Measurements from ENCODE around the gene IDH1.

The IDH1 gene

GRCh38 chr2:208254871-208255556 is at the start of gene IDH1:
Gene IDH1, minus strand, starts transcription at chr2:208255071. Its CDS starts 3,520 bp downstream, at chr2:208251551.
- Histone ChIP-seq H3K4me1 (ENCODE audit: insufficient read depth, low read length) (peaks cover 8% of the 10 kb centered on the region), H3K9me3 (ENCODE audit: control insufficient read depth, insufficient read depth, low read length) (no peaks in the 10 kb centered on the region), H3K9ac (ENCODE audit: low read depth, low read length) (peak within 1 kb of the TSS; percentile 98), H3K36me3 (ENCODE audit: insufficient read depth, low read length) (peaks cover 12% of the 10 kb centered on the region)

GRCh38 chr2:208304157-208304556 is 49.3 kb upstream of the IDH1 start:
- Histone ChIP-seq H3K4me1 (ENCODE audit: insufficient read depth, low read length) (no peaks in the 10 kb centered on the region), H3K36me3 (ENCODE audit: insufficient read depth, low read length) (peaks cover 17% of the 10 kb centered on the region), H3K9me3 (ENCODE audit: control insufficient read depth, insufficient read depth, low read length) (no peaks in the 10 kb centered on the region), H3K9ac (ENCODE audit: low read depth, low read length) (no peak overlapping the region)

- H3K36me3 ChIP-seq (ENCODE audit: insufficient read depth, low read length), result peaks cover 24% of the 10 kb centered on the region
- no peaks in the 10 kb centered on the region for H3K4me1 ChIP-seq (ENCODE audit: insufficient read depth, low read length)
- H3K9ac ChIP-seq (ENCODE audit: low read depth, low read length), result no peak overlapping the region
- no peaks in the 10 kb centered on the region for H3K9me3 ChIP-seq (ENCODE audit: control insufficient read depth, insufficient read depth, low read length)
Measured at GRCh38 chr2:208300847-208301618, 46.2 kb upstream of the IDH1 start.

- H3K4me1 ChIP-seq (ENCODE audit: insufficient read depth, low read length), result no peaks in the 10 kb centered on the region
- peaks cover 16% of the 10 kb centered on the region for H3K36me3 ChIP-seq (ENCODE audit: insufficient read depth, low read length)
- H3K9ac ChIP-seq (ENCODE audit: low read depth, low read length), result no peak overlapping the region
- no peaks in the 10 kb centered on the region for H3K9me3 ChIP-seq (ENCODE audit: control insufficient read depth, insufficient read depth, low read length)
Measured at GRCh38 chr2:208297961-208298360, 43.1 kb upstream of the IDH1 start.

GRCh38 chr2:208296610-208297009 is 41.7 kb upstream of the IDH1 start:
- no peak overlapping the region for H3K9ac ChIP-seq (ENCODE audit: low read depth, low read length)

GRCh38 chr2:208295834-208296233 is 41.0 kb upstream of the IDH1 start:
- Histone ChIP-seq H3K9me3 (ENCODE audit: control insufficient read depth, insufficient read depth, low read length) (0 out of 2 replicates have a peak, but pooled peaks cover under 1% of the 10 kb centered on the region), H3K36me3 (ENCODE audit: insufficient read depth, low read length) (peaks cover 13% of the 10 kb centered on the region), H3K9ac (ENCODE audit: low read depth, low read length) (no peak overlapping the region), H3K4me1 (ENCODE audit: insufficient read depth, low read length) (no peaks in the 10 kb centered on the region)

More at GRCh38 chr2:208296610-208297009, 41.7 kb upstream of the IDH1 start:
- Histone ChIP-seq H3K36me3 (ENCODE audit: insufficient read depth, low read length) (peaks cover 13% of the 10 kb centered on the region), H3K9me3 (ENCODE audit: control insufficient read depth, insufficient read depth, low read length) (no peaks in the 10 kb centered on the region), H3K4me1 (ENCODE audit: insufficient read depth, low read length) (no peaks in the 10 kb centered on the region)

- H3K9ac ChIP-seq (ENCODE audit: low read depth, low read length), result no peak overlapping the region
- no peaks in the 10 kb centered on the region for H3K4me1 ChIP-seq (ENCODE audit: insufficient read depth, low read length)
- 0 out of 2 replicates have a peak, but pooled peaks cover 7% of the 10 kb centered on the region for H3K9me3 ChIP-seq (ENCODE audit: control insufficient read depth, insufficient read depth, low read length)
- H3K36me3 ChIP-seq (ENCODE audit: insufficient read depth, low read length), result peaks cover 22% of the 10 kb centered on the region
Measured at GRCh38 chr2:208294482-208295024, 39.7 kb upstream of the IDH1 start.

- 0 out of 2 replicates have a peak, but pooled peaks cover 7% of the 10 kb centered on the region for H3K9me3 ChIP-seq (ENCODE audit: control insufficient read depth, insufficient read depth, low read length)
- H3K4me1 ChIP-seq (ENCODE audit: insufficient read depth, low read length), result no peaks in the 10 kb centered on the region
- no peak overlapping the region for H3K9ac ChIP-seq (ENCODE audit: low read depth, low read length)
- peaks cover 30% of the 10 kb centered on the region for H3K36me3 ChIP-seq (ENCODE audit: insufficient read depth, low read length)
Measured at GRCh38 chr2:208285853-208286252, 31.0 kb upstream of the IDH1 start.

- Histone ChIP-seq H3K9ac (ENCODE audit: low read depth, low read length) (no peak overlapping the region), H3K9me3 (ENCODE audit: control insufficient read depth, insufficient read depth, low read length) (no peaks in the 10 kb centered on the region), H3K4me1 (ENCODE audit: insufficient read depth, low read length) (no peaks in the 10 kb centered on the region), H3K36me3 (ENCODE audit: insufficient read depth, low read length) (peaks cover 24% of the 10 kb centered on the region)
Measured at GRCh38 chr2:208280933-208281332, 26.1 kb upstream of the IDH1 start.

- Histone ChIP-seq H3K36me3 (ENCODE audit: insufficient read depth, low read length) (peaks cover 20% of the 10 kb centered on the region), H3K9ac (ENCODE audit: low read depth, low read length) (no peak overlapping the region), H3K9me3 (ENCODE audit: control insufficient read depth, insufficient read depth, low read length) (no peaks in the 10 kb centered on the region), H3K4me1 (ENCODE audit: insufficient read depth, low read length) (no peaks in the 10 kb centered on the region)
Measured at GRCh38 chr2:208280234-208280633, 25.4 kb upstream of the IDH1 start.

- Histone ChIP-seq H3K4me1 (ENCODE audit: insufficient read depth, low read length) (no peaks in the 10 kb centered on the region), H3K9me3 (ENCODE audit: control insufficient read depth, insufficient read depth, low read length) (no peaks in the 10 kb centered on the region), H3K36me3 (ENCODE audit: insufficient read depth, low read length) (peaks cover 30% of the 10 kb centered on the region), H3K9ac (ENCODE audit: low read depth, low read length) (no peak overlapping the region)
Measured at GRCh38 chr2:208279236-208279635, 24.4 kb upstream of the IDH1 start.

- H3K4me1 ChIP-seq (ENCODE audit: insufficient read depth, low read length), result no peaks in the 10 kb centered on the region
- H3K36me3 ChIP-seq (ENCODE audit: insufficient read depth, low read length), result peaks cover 36% of the 10 kb centered on the region
- no peak overlapping the region for H3K9ac ChIP-seq (ENCODE audit: low read depth, low read length)
- no peaks in the 10 kb centered on the region for H3K9me3 ChIP-seq (ENCODE audit: control insufficient read depth, insufficient read depth, low read length)
Measured at GRCh38 chr2:208278549-208278948, 23.7 kb upstream of the IDH1 start.

- Histone ChIP-seq H3K4me1 (ENCODE audit: insufficient read depth, low read length) (no peaks in the 10 kb centered on the region), H3K36me3 (ENCODE audit: insufficient read depth, low read length) (peaks cover 42% of the 10 kb centered on the region), H3K9me3 (ENCODE audit: control insufficient read depth, insufficient read depth, low read length) (no peaks in the 10 kb centered on the region), H3K9ac (ENCODE audit: low read depth, low read length) (no peak overlapping the region)
Measured at GRCh38 chr2:208274748-208275147, 19.9 kb upstream of the IDH1 start.

GRCh38 chr2:208269091-208269490 is 14.2 kb upstream of the IDH1 start:
- no peak overlapping the region for H3K9ac ChIP-seq (ENCODE audit: low read depth, low read length)
- H3K9me3 ChIP-seq (ENCODE audit: control insufficient read depth, insufficient read depth, low read length), result no peaks in the 10 kb centered on the region
- peaks cover 16% of the 10 kb centered on the region; the same call in 1 of the 2 replicates for H3K36me3 ChIP-seq (ENCODE audit: insufficient read depth, low read length)

More at GRCh38 chr2:208269091-208269490, 14.2 kb upstream of the IDH1 start:
- H3K4me1 ChIP-seq (ENCODE audit: insufficient read depth, low read length), result 0 out of 2 replicates have a peak, but pooled peaks cover 3% of the 10 kb centered on the region
